IMR-90 (cell line): ENCODE results near the gene LRIG1. TPM values are rescaled to one million over a fixed set of nuclear protein-coding genes. Genes with fewer than 3 reads are reported as not detected.

Experiments
- ATAC-seq: fragments of 200-7000 bp; cut with Tn5 transposase; 2 replicates; pipeline ENCODE4 v1.9.1; 2020; ENCODE audit warnings: low read depth, mild to moderate bottlenecking, moderate library complexity
- BruUV-seq: library from RNA; stranded (reverse); fragments of 400-500 nt; replicated peaks from 2 replicates; lab custom pipeline; 2021; lab: Mats Ljungman, UMichigan
- CTCF ChIA-PET: fragments of 300-600 bp; formaldehyde crosslinking; extraction: SDS; loops from one replicate; lab custom pipeline; 2021; ENCODE audit warnings: antibody characterized with exemption; lab: Yijun Ruan, JAX
- POLR2A ChIA-PET: fragments of 300-600 bp; sonication (Branson Sonifier 250); formaldehyde crosslinking; loops from one replicate; lab custom pipeline; 2022; ENCODE audit warnings: antibody characterized with exemption; ENCODE audit not compliant: unreplicated experiment; lab: Charles Lee
- DNase-seq: peaks from one replicate; pipeline ENCODE4 v3.0.0; 2013
- H2AFZ ChIP-seq: replicated peaks from 2 replicates; pipeline ENCODE3; 2013; ENCODE audit warnings: low read length, mild to moderate bottlenecking; ENCODE audit not compliant: poor library complexity
- H2AK5ac ChIP-seq: 2 replicates; pipeline ENCODE4 v1.6.1; 2013; ENCODE audit warnings: low read depth, low read length, inconsistent platforms
- H2AK9ac ChIP-seq: replicated peaks from 2 replicates; pipeline ENCODE3; 2013; ENCODE audit warnings: mild to moderate bottlenecking, low read depth, low read length, moderate library complexity; ENCODE audit not compliant: poor library complexity
- H2BK120ac ChIP-seq: 2 replicates; pipeline ENCODE4 v1.6.1; 2013; ENCODE audit warnings: low read depth, low read length, inconsistent platforms
- H2BK15ac ChIP-seq: 3 replicates; pipeline ENCODE4 v1.6.1; 2013; ENCODE audit warnings: low read depth, low read length, inconsistent platforms
- H2BK20ac ChIP-seq: 2 replicates; pipeline ENCODE4 v1.6.1; 2013; ENCODE audit warnings: low read depth, mild to moderate bottlenecking, inconsistent platforms, low read length, moderate library complexity
- H2BK5ac ChIP-seq: 2 replicates; pipeline ENCODE4 v1.6.1; 2013; ENCODE audit warnings: mild to moderate bottlenecking, low read depth, low read length, inconsistent platforms; ENCODE audit not compliant: poor library complexity, severe bottlenecking
- H3K14ac ChIP-seq: replicated peaks from 2 replicates; pipeline ENCODE4 v1.6.1; 2013; ENCODE audit warnings: low read depth, low read length, inconsistent platforms
- H3K18ac ChIP-seq: 2 replicates; pipeline ENCODE4 v1.6.1; 2013; ENCODE audit warnings: low read depth, low read length, control low read depth
- H3K23ac ChIP-seq: 2 replicates; pipeline ENCODE4 v1.6.1; 2013; ENCODE audit warnings: low read depth, low read length, inconsistent platforms
- H3K27ac ChIP-seq: 2 replicates; pipeline ENCODE4 v1.5.1; 2013; ENCODE audit warnings: mild to moderate bottlenecking, control low read depth, low read length; ENCODE audit not compliant: insufficient read depth
- H3K27me3 ChIP-seq: 2 replicates; pipeline ENCODE4 v1.6.1; 2013; ENCODE audit warnings: low read length; ENCODE audit not compliant: control insufficient read depth, insufficient read depth
- H3K36me3 ChIP-seq: 2 replicates; pipeline ENCODE4 v1.6.1; 2013; ENCODE audit warnings: low read length, mixed read lengths; ENCODE audit not compliant: control insufficient read depth, insufficient read depth
- H3K4ac ChIP-seq: 2 replicates; pipeline ENCODE4 v1.6.1; 2013; ENCODE audit warnings: low read depth, low read length, inconsistent platforms
- H3K4me1 ChIP-seq: 2 replicates; pipeline ENCODE4 v1.6.1; 2013; ENCODE audit warnings: low read length, mixed read lengths; ENCODE audit not compliant: control insufficient read depth, insufficient read depth
- H3K4me2 ChIP-seq: 2 replicates; pipeline ENCODE4 v1.6.1; 2013; ENCODE audit warnings: low read depth, mild to moderate bottlenecking, control low read depth, low read length, moderate library complexity
- H3K4me3 ChIP-seq: 2 replicates; pipeline ENCODE4 v1.5.1; 2013; ENCODE audit warnings: low read depth, mild to moderate bottlenecking, control low read depth, low read length, moderate library complexity; ENCODE audit not compliant: insufficient read depth
- H3K56ac ChIP-seq: 2 replicates; pipeline ENCODE4 v1.6.1; 2013; ENCODE audit warnings: low read length, inconsistent platforms; ENCODE audit not compliant: insufficient read depth; ENCODE audit errors: extremely low read depth
- H3K79me1 ChIP-seq, 2 experiments: 2 replicates each; pipeline ENCODE4 v1.6.1; 2013; ENCODE audit warnings: low read length in 2 of 2, inconsistent platforms in 1 of 2, low read depth in 1 of 2
- H3K9ac ChIP-seq: 2 replicates; pipeline ENCODE4 v1.6.1; 2013; ENCODE audit warnings: low read depth, low read length, control low read depth
- H3K9me1 ChIP-seq: 2 replicates; pipeline ENCODE4 v1.6.1; 2013; ENCODE audit warnings: low read length, inconsistent platforms; ENCODE audit not compliant: insufficient read depth
- H3K9me3 ChIP-seq: 2 replicates; pipeline ENCODE4 v1.6.1; 2013; ENCODE audit warnings: low read length; ENCODE audit not compliant: control insufficient read depth, insufficient read depth
- H4K20me1 ChIP-seq: 2 replicates; pipeline ENCODE4 v1.6.1; 2013; ENCODE audit warnings: low read length, inconsistent platforms; ENCODE audit not compliant: insufficient read depth
- H4K5ac ChIP-seq: 2 replicates; pipeline ENCODE4 v1.6.1; 2013; ENCODE audit warnings: mild to moderate bottlenecking, low read depth, low read length, control low read depth
- H4K8ac ChIP-seq, 2 experiments: 2 replicates each; pipeline ENCODE4 v1.6.1; 2013; ENCODE audit warnings: low read depth in 2 of 2, low read length in 2 of 2, control low read depth in 1 of 2, inconsistent platforms in 1 of 2
- H4K91ac ChIP-seq: 2 replicates; pipeline ENCODE4 v1.6.1; 2013; ENCODE audit warnings: low read depth, low read length, inconsistent platforms; ENCODE audit not compliant: insufficient read depth
- BHLHE40 ChIP-seq: fragments of 150-350 bp; IDR thresholded peaks from 2 replicates; pipeline ENCODE4 v1.6.1; 2016; ENCODE audit warnings: mild to moderate bottlenecking, low read depth, low read length
- CEBPB ChIP-seq: IDR thresholded peaks from 2 replicates; pipeline ENCODE4 v1.6.1; 2012; ENCODE audit warnings: low read depth, low read length, improper control_type of control experiment
- CHD1 ChIP-seq: IDR thresholded peaks from 2 replicates; pipeline ENCODE4 v1.6.1; 2012; ENCODE audit warnings: low read depth, low read length, improper control_type of control experiment
- FOS ChIP-seq: fragments of 150-350 bp; IDR thresholded peaks from 2 replicates; pipeline ENCODE4 v1.6.1; 2016; ENCODE audit warnings: low read depth, low read length
- MAFK ChIP-seq: IDR thresholded peaks from 2 replicates; pipeline ENCODE4 v1.6.1; 2012; ENCODE audit warnings: low read depth, low read length, improper control_type of control experiment
- MAZ ChIP-seq: IDR thresholded peaks from 2 replicates; pipeline ENCODE4 v1.6.1; 2012; ENCODE audit warnings: low read depth, mild to moderate bottlenecking, low read length, improper control_type of control experiment, moderate library complexity, borderline replicate concordance
- MXI1 ChIP-seq: IDR thresholded peaks from 2 replicates; pipeline ENCODE4 v1.6.1; 2012; ENCODE audit warnings: low read depth, mild to moderate bottlenecking, low read length, moderate library complexity, borderline replicate concordance
- NFE2L2 ChIP-seq: fragments of 150-350 bp; IDR thresholded peaks from 2 replicates; pipeline ENCODE4 v1.6.1; 2016; ENCODE audit warnings: low read depth, mild to moderate bottlenecking, low read length
- POLR2A ChIP-seq: IDR thresholded peaks from 2 replicates; pipeline ENCODE4 v1.6.1; 2012; ENCODE audit warnings: mild to moderate bottlenecking, low read depth, low read length
- RAD21 ChIP-seq: IDR thresholded peaks from 2 replicates; pipeline ENCODE4 v1.6.1; 2012; ENCODE audit warnings: low read length, improper control_type of control experiment
- RCOR1 ChIP-seq: IDR thresholded peaks from 2 replicates; pipeline ENCODE4 v1.6.1; 2012; ENCODE audit warnings: mild to moderate bottlenecking, low read length, improper control_type of control experiment; ENCODE audit not compliant: insufficient replicate concordance
- RFX5 ChIP-seq: IDR thresholded peaks from 2 replicates; pipeline ENCODE4 v1.8.0; 2012; ENCODE audit warnings: low read depth, mild to moderate bottlenecking, low read length, moderate library complexity
- SMC3 ChIP-seq: fragments of 150-350 bp; IDR thresholded peaks from 2 replicates; pipeline ENCODE4 v1.6.1; 2016; ENCODE audit warnings: low read depth, mild to moderate bottlenecking, antibody characterized with exemption, low read length, moderate library complexity
- WGBS, 2 experiments: methylation state at CpG; one replicate each; pipeline versions ENCODE4 v1.1.5 to v1.1.7; 2013; ENCODE audit warnings: missing lambda C conversion rate in 2 of 2; ENCODE audit not compliant: insufficient read length in 1 of 2; ENCODE audit errors: extremely low coverage in 2 of 2; 5-methylcytosine and 5-hydroxymethylcytosine counted together
- dilution Hi-C: fragments of 300-500 bp; cut with HindIII; formaldehyde crosslinking; loops from one replicate; pipeline ENCODE4 v1.14.3; 2018; ENCODE audit warnings: low sequenced_read_pairs; ENCODE audit not compliant: unreplicated experiment
- in situ Hi-C: fragments of 300-500 bp; cut with MboI; formaldehyde crosslinking; loops from 3 replicates; pipeline ENCODE4 v1.14.3; 2019; ENCODE audit warnings: low sequenced_read_pairs, inconsistent platforms, mixed read lengths
- intact Hi-C: fragments of 100-400 bp; cut with micrococcal nuclease; formaldehyde crosslinking; loops from 2 replicates; pipeline ENCODE4 v1.10.0; 2022
- polyA plus RNA-seq, 3 experiments: library from polyadenylated mRNA; depleted of rRNA; stranded (reverse); fragments of >200 nt; gene quantifications; 2 replicates each; pipeline ENCODE4 v1.2.3, GENCODE V29; 2012; ENCODE audit warnings: low replicate concordance in 1 of 3
- total RNA-seq: library from RNA; depleted of rRNA; stranded (reverse); fragments of >200 nt; gene quantifications from 2 replicates; pipeline ENCODE4 v1.2.3, GENCODE V29; 2012
- TF ChIP-seq, protein P1 (sequence below): conservative IDR thresholded peaks from 2 replicates; pipeline ENCODE4 v1.5.1; 2012; ENCODE audit warnings: mild to moderate bottlenecking, low read depth, low read length, improper control_type of control experiment
- TF ChIP-seq, protein P2 (sequence below): fragments of 150-350 bp; IDR thresholded peaks from 2 replicates; pipeline ENCODE4 v1.6.1; 2017; ENCODE audit warnings: mild to moderate bottlenecking, antibody characterized with exemption, low read length, low read depth
- TF ChIP-seq, protein P3 (sequence below): fragments of 150-350 bp; IDR thresholded peaks from 2 replicates; pipeline ENCODE4 v1.6.1; 2016; ENCODE audit warnings: low read depth, mild to moderate bottlenecking, low read length, moderate library complexity, borderline replicate concordance

LRIG1 gene
- total and polyA plus RNA-seq, 2 of the 4 experiments (the other 2 are of a cell fraction): 62.8 to 87.8 TPM

DNA sequence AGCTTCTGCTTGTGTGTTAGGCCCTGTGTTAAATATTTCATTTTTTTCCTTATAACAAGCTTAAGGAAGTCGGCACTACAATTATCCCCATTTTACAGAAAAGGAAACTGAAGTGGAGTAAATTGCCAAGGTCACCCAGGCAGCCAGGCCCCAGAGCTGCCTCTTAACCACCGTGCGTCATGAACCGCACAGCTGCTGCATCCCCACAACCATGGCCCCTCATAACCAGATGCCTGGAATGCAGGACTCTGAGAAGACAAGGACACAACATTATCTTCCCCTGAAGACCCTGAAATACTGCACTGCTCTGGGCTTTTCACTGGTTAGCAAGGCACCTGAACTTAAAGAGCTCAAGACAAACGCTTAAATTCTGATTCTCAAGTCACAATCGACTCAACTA is 14.6 kb downstream of the LRIG1 start:
- H3K14ac ChIP-seq: peak overlapping the region; percentile 88
- no peak for TF ChIP-seq SMC3
- TF ChIP-seq FOS: no peak
- TF ChIP-seq, protein P1, sequence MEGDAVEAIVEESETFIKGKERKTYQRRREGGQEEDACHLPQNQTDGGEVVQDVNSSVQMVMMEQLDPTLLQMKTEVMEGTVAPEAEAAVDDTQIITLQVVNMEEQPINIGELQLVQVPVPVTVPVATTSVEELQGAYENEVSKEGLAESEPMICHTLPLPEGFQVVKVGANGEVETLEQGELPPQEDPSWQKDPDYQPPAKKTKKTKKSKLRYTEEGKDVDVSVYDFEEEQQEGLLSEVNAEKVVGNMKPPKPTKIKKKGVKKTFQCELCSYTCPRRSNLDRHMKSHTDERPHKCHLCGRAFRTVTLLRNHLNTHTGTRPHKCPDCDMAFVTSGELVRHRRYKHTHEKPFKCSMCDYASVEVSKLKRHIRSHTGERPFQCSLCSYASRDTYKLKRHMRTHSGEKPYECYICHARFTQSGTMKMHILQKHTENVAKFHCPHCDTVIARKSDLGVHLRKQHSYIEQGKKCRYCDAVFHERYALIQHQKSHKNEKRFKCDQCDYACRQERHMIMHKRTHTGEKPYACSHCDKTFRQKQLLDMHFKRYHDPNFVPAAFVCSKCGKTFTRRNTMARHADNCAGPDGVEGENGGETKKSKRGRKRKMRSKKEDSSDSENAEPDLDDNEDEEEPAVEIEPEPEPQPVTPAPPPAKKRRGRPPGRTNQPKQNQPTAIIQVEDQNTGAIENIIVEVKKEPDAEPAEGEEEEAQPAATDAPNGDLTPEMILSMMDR: no peak
- no peak for TF ChIP-seq MAFK
- no peak for TF ChIP-seq RCOR1
- no peak for TF ChIP-seq MAZ
- TF ChIP-seq, protein P2, sequence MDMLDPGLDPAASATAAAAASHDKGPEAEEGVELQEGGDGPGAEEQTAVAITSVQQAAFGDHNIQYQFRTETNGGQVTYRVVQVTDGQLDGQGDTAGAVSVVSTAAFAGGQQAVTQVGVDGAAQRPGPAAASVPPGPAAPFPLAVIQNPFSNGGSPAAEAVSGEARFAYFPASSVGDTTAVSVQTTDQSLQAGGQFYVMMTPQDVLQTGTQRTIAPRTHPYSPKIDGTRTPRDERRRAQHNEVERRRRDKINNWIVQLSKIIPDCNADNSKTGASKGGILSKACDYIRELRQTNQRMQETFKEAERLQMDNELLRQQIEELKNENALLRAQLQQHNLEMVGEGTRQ: no peak
- TF ChIP-seq, protein P3, sequence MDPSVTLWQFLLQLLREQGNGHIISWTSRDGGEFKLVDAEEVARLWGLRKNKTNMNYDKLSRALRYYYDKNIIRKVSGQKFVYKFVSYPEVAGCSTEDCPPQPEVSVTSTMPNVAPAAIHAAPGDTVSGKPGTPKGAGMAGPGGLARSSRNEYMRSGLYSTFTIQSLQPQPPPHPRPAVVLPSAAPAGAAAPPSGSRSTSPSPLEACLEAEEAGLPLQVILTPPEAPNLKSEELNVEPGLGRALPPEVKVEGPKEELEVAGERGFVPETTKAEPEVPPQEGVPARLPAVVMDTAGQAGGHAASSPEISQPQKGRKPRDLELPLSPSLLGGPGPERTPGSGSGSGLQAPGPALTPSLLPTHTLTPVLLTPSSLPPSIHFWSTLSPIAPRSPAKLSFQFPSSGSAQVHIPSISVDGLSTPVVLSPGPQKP: no peak
- no peak for TF ChIP-seq POLR2A
- TF ChIP-seq CEBPB: no peak
- TF ChIP-seq RAD21: no peak
- no peak for TF ChIP-seq NFE2L2
- no peak for TF ChIP-seq BHLHE40
- no peak for TF ChIP-seq RFX5
- no peak for TF ChIP-seq CHD1
- TF ChIP-seq MXI1: no peak
- peaks cover 25 to 69% of the 10 kb centered on the region in 2 experiments for H3K79me1 ChIP-seq
- POLR2A ChIA-PET: interaction anchor here (0.6 kb wide), 1 partner anchor 15 kb away, joined by 3 read pairs; no protein-coding TSS in a partner anchor
- H2AFZ ChIP-seq: no peak overlapping the region
- no peak overlapping the region for H3K4me3 ChIP-seq
- in situ Hi-C loops: no loop called here
- H2BK120ac ChIP-seq: peak overlapping the region; percentile 72
- H2BK20ac ChIP-seq: peak overlapping the region; percentile 75; the same call in 1 of the 2 replicates
- no peak overlapping the region for H3K56ac ChIP-seq
- dilution Hi-C loops: no loop called here
- peak overlapping the region; percentile 77 for H2BK15ac ChIP-seq
- peaks cover 39% of the 10 kb centered on the region for H3K4me1 ChIP-seq
- H4K91ac ChIP-seq: peak overlapping the region; percentile 71; the same call in 1 of the 2 replicates
- peak overlapping the region; percentile 86; the same call in 1 of the 2 replicates for H3K27ac ChIP-seq
- no TSS peak for BruUV-seq
- peak overlapping the region; percentile 78 for H2BK5ac ChIP-seq
- ATAC-seq (no peak), DNase-seq (peak; percentile 48)
- peak overlapping the region; percentile 93 for H2AK5ac ChIP-seq
- WGBS, 2 experiments: 100% methylated on average over 2 of the region's 6 CpGs; no CpG with 5 or more reads in 1 of the 2 experiments
- peak overlapping the region; percentile 48; the same call in 1 of the 2 replicates for H3K9ac ChIP-seq
- H3K23ac ChIP-seq: peak overlapping the region; percentile 69
- no peaks in the 10 kb centered on the region for H3K36me3 ChIP-seq
- H3K4me2 ChIP-seq: peak overlapping the region; percentile 54
- peak overlapping the region; percentile 51 for H2AK9ac ChIP-seq
- peaks cover 15% of the 10 kb centered on the region for H3K9me1 ChIP-seq
- no peaks in the 10 kb centered on the region for H3K9me3 ChIP-seq
- H3K27me3 ChIP-seq: no peaks in the 10 kb centered on the region
- intact Hi-C loops: loop anchor here (10.0 kb wide), 1 partner anchor 509 kb away; the partner anchor contains the start of gene KBTBD8
- CTCF ChIA-PET: interaction anchor here (0.9 kb wide), 1 partner anchor 19 kb away, joined by 3 read pairs; no protein-coding TSS in a partner anchor
- H4K5ac ChIP-seq: peak overlapping the region; percentile 51
- H4K8ac ChIP-seq: peak overlapping the region in 1 of 2 experiments; percentile 82; a peak in 1 of 4 replicates
- peak overlapping the region; percentile 85 for H3K4ac ChIP-seq
- peaks cover 46% of the 10 kb centered on the region for H4K20me1 ChIP-seq
- H3K18ac ChIP-seq: peak overlapping the region; percentile 66
